KOPT-K1 (cell line): ENCODE measurements around the gene SETD2.

Experiments
- H3K27ac ChIP-seq: fragments of 200-600 bp; sonication (generic); 2 replicates; pipeline ENCODE4 v1.5.1; 2016; ENCODE audit warnings: antibody characterized with exemption, mild to moderate bottlenecking, low read depth, low read length; ENCODE audit not compliant: poor library complexity, severe bottlenecking
- H3K36me3 ChIP-seq: fragments of 200-600 bp; sonication (generic); 2 replicates; pipeline ENCODE4 v1.5.1; 2017; ENCODE audit warnings: antibody characterized with exemption, mild to moderate bottlenecking, low read length, moderate library complexity; ENCODE audit not compliant: insufficient read depth
- H3K9me3 ChIP-seq: fragments of 200-600 bp; sonication (generic); 2 replicates; pipeline ENCODE4 v1.5.1; 2017; ENCODE audit warnings: antibody characterized with exemption, low read length, mild to moderate bottlenecking; ENCODE audit not compliant: insufficient read depth, poor library complexity, severe bottlenecking

SETD2 gene

GRCh38 chr3:47017504-47018268 is 146.2 kb downstream of the SETD2 start:
- Histone ChIP-seq H3K9me3 (no peaks in the 10 kb centered on the region), H3K36me3 (peaks cover 86% of the 10 kb centered on the region), H3K27ac (peak overlapping the region; percentile 72)

- Histone ChIP-seq H3K36me3 (peaks cover 87% of the 10 kb centered on the region), H3K9me3 (no peaks in the 10 kb centered on the region), H3K27ac (peak overlapping the region; percentile 72)
Observed at GRCh38 chr3:47016934-47017435, 146.9 kb downstream of the SETD2 start.

GRCh38 chr3:47016086-47016933 is 147.6 kb downstream of the SETD2 start:
- peak overlapping the region; percentile 72 for H3K27ac ChIP-seq

GRCh38 chr3:47015151-47015550 is 148.8 kb downstream of the SETD2 start:
- peak overlapping the region; percentile 57 for H3K27ac ChIP-seq
- H3K36me3 ChIP-seq, result peaks cover 90% of the 10 kb centered on the region
- no peaks in the 10 kb centered on the region for H3K9me3 ChIP-seq

More at GRCh38 chr3:47016086-47016933, 147.6 kb downstream of the SETD2 start:
- Histone ChIP-seq H3K9me3 (no peaks in the 10 kb centered on the region), H3K36me3 (peaks cover 86% of the 10 kb centered on the region)

GRCh38 chr3:47014036-47014435 is 149.9 kb downstream of the SETD2 start:
- Histone ChIP-seq H3K36me3 (peaks cover 90% of the 10 kb centered on the region), H3K27ac (peak overlapping the region; percentile 5), H3K9me3 (no peaks in the 10 kb centered on the region)

- Histone ChIP-seq H3K27ac (peak overlapping the region; percentile 52), H3K36me3 (peaks cover 90% of the 10 kb centered on the region), H3K9me3 (no peaks in the 10 kb centered on the region)
Observed at GRCh38 chr3:47013231-47013630, 150.7 kb downstream of the SETD2 start.

GRCh38 chr3:47012342-47013230 is 151.3 kb downstream of the SETD2 start:
- H3K9me3 ChIP-seq, result no peaks in the 10 kb centered on the region
- H3K36me3 ChIP-seq, result peaks cover 90% of the 10 kb centered on the region
- peak overlapping the region; percentile 52 for H3K27ac ChIP-seq

GRCh38 chr3:47011371-47011770 is 152.5 kb downstream of the SETD2 start:
- H3K27ac ChIP-seq, result peak overlapping the region; percentile 52
- peaks cover 93% of the 10 kb centered on the region for H3K36me3 ChIP-seq
- no peaks in the 10 kb centered on the region for H3K9me3 ChIP-seq

GRCh38 chr3:47010910-47011309 is 153.0 kb downstream of the SETD2 start:
- Histone ChIP-seq H3K36me3 (peaks cover 93% of the 10 kb centered on the region), H3K27ac (peak overlapping the region; percentile 52), H3K9me3 (no peaks in the 10 kb centered on the region)

GRCh38 chr3:47010111-47010712 is 153.7 kb downstream of the SETD2 start:
- Histone ChIP-seq H3K9me3 (no peaks in the 10 kb centered on the region), H3K36me3 (peaks cover 94% of the 10 kb centered on the region), H3K27ac (no peak overlapping the region)

- Histone ChIP-seq H3K36me3 (peaks cover 94% of the 10 kb centered on the region), H3K27ac (no peak overlapping the region), H3K9me3 (no peaks in the 10 kb centered on the region)
Observed at GRCh38 chr3:47009225-47010110, 154.4 kb downstream of the SETD2 start.

- no peak overlapping the region for H3K27ac ChIP-seq
- peaks cover 94% of the 10 kb centered on the region for H3K36me3 ChIP-seq
Observed at GRCh38 chr3:47008851-47009224, 155.1 kb downstream of the SETD2 start.

GRCh38 chr3:47008234-47008796 is 155.6 kb downstream of the SETD2 start:
- Histone ChIP-seq H3K27ac (no peak overlapping the region), H3K36me3 (peaks cover 94% of the 10 kb centered on the region), H3K9me3 (no peaks in the 10 kb centered on the region)

More at GRCh38 chr3:47008851-47009224, 155.1 kb downstream of the SETD2 start:
- no peaks in the 10 kb centered on the region for H3K9me3 ChIP-seq
